ENCODE data around the gene GPRC5B. TPM values are rescaled to one million over a fixed set of nuclear protein-coding genes. Genes with fewer than 3 reads are reported as not detected.

The GPRC5B gene
- total RNA-seq, 1 donor from 2014 or later: 0.46 TPM

- no peaks in the 10 kb centered on the region for H3K36me3 Mint-ChIP-seq (ENCODE audit: unreplicated experiment)
- no peaks in the 10 kb centered on the region for H3K9me3 Mint-ChIP-seq (ENCODE audit: unreplicated experiment)
These were observed 13.5 kb upstream of the GPRC5B start for GRCh38 chr16:19898166-19898565.

GRCh38 chr16:19896951-19897350, 12.3 kb upstream of the GPRC5B start:
- no peaks in the 10 kb centered on the region for H3K9me3 Mint-ChIP-seq (ENCODE audit: unreplicated experiment)
- no peak overlapping the region for H3K4me3 Mint-ChIP-seq (ENCODE audit: unreplicated experiment)
- H3K4me1 Mint-ChIP-seq (ENCODE audit: unreplicated experiment): peaks cover 1% of the 10 kb centered on the region
- peaks cover 23% of the 10 kb centered on the region for H3K27me3 Mint-ChIP-seq (ENCODE audit: unreplicated experiment)
- no peak overlapping the region for H3K27ac Mint-ChIP-seq (ENCODE audit: unreplicated experiment)
- no peaks in the 10 kb centered on the region for H3K36me3 Mint-ChIP-seq (ENCODE audit: unreplicated experiment)
- TF ChIP-seq CTCF (IDR thresholded peaks at IDR 0.05): no peak
- DNase-seq (ENCODE audit: extremely low spot score, unreplicated experiment): no peak

More at GRCh38 chr16:19898166-19898565, 13.5 kb upstream of the GPRC5B start:
- H3K27me3 Mint-ChIP-seq (ENCODE audit: unreplicated experiment): peaks cover 17% of the 10 kb centered on the region
- H3K4me1 Mint-ChIP-seq (ENCODE audit: unreplicated experiment): peaks cover 1% of the 10 kb centered on the region
- no peak overlapping the region for H3K27ac Mint-ChIP-seq (ENCODE audit: unreplicated experiment)
- TF ChIP-seq CTCF (IDR thresholded peaks at IDR 0.05): no peak
- DNase-seq (ENCODE audit: extremely low spot score, unreplicated experiment): no peak
- H3K4me3 Mint-ChIP-seq (ENCODE audit: unreplicated experiment): no peak overlapping the region

- no peaks in the 10 kb centered on the region for H3K36me3 Mint-ChIP-seq (ENCODE audit: unreplicated experiment)
These were observed 9.9 kb upstream of the GPRC5B start for GRCh38 chr16:19894586-19894985.

GRCh38 chr16:19892902-19893301, 8.3 kb upstream of the GPRC5B start:
- H3K4me3 Mint-ChIP-seq (ENCODE audit: unreplicated experiment): no peak overlapping the region
- peaks cover 18% of the 10 kb centered on the region for H3K27me3 Mint-ChIP-seq (ENCODE audit: unreplicated experiment)
- H3K9me3 Mint-ChIP-seq (ENCODE audit: unreplicated experiment): no peaks in the 10 kb centered on the region
- no peak for DNase-seq (ENCODE audit: extremely low spot score, unreplicated experiment)
- H3K36me3 Mint-ChIP-seq (ENCODE audit: unreplicated experiment): no peaks in the 10 kb centered on the region
- TF ChIP-seq CTCF (IDR thresholded peaks at IDR 0.05): no peak
- H3K4me1 Mint-ChIP-seq (ENCODE audit: unreplicated experiment): no peaks in the 10 kb centered on the region
- no peak overlapping the region for H3K27ac Mint-ChIP-seq (ENCODE audit: unreplicated experiment)

More at GRCh38 chr16:19894586-19894985, 9.9 kb upstream of the GPRC5B start:
- Mint-ChIP-seq H3K4me3 (ENCODE audit: unreplicated experiment) (no peak overlapping the region), H3K27ac (ENCODE audit: unreplicated experiment) (no peak overlapping the region), H3K9me3 (ENCODE audit: unreplicated experiment) (no peaks in the 10 kb centered on the region), H3K27me3 (ENCODE audit: unreplicated experiment) (peaks cover 28% of the 10 kb centered on the region), H3K4me1 (ENCODE audit: unreplicated experiment) (peaks cover 1% of the 10 kb centered on the region)
- no peak for DNase-seq (ENCODE audit: extremely low spot score, unreplicated experiment)
- TF ChIP-seq CTCF (IDR thresholded peaks at IDR 0.05): no peak

GRCh38 chr16:19890901-19891300, 6.3 kb upstream of the GPRC5B start:
- Mint-ChIP-seq H3K9me3 (ENCODE audit: unreplicated experiment) (no peaks in the 10 kb centered on the region), H3K4me1 (ENCODE audit: unreplicated experiment) (peaks cover 6% of the 10 kb centered on the region), H3K36me3 (ENCODE audit: unreplicated experiment) (no peaks in the 10 kb centered on the region), H3K27me3 (ENCODE audit: unreplicated experiment) (peaks cover 13% of the 10 kb centered on the region), H3K27ac (ENCODE audit: unreplicated experiment) (no peak overlapping the region), H3K4me3 (ENCODE audit: unreplicated experiment) (no peak overlapping the region)
- no peak for TF ChIP-seq CTCF (IDR thresholded peaks at IDR 0.05)
- no peak for DNase-seq (ENCODE audit: extremely low spot score, unreplicated experiment)
